H1 (cell line): ENCODE measurements around the gene UQCC3. TPM values are rescaled to one million over a fixed set of nuclear protein-coding genes. Genes with fewer than 3 reads are reported as not detected.

Experiments used
- CTCF ChIA-PET: fragments of 300-600 bp; sonication (Branson Sonifier 250); formaldehyde crosslinking; loops from one replicate; lab custom pipeline; 2021; ENCODE audit not compliant: partially characterized antibody; lab: Charles Lee
- POLR2A ChIA-PET: fragments of 300-600 bp; sonication (Branson Sonifier 250); formaldehyde crosslinking; loops from one replicate; lab custom pipeline; 2021; ENCODE audit warnings: inconsistent platforms; ENCODE audit not compliant: partially characterized antibody; lab: Charles Lee
- DNase-seq, 2 experiments: peaks; one replicate each; pipeline versions ENCODE4 v3.0.0 to v3.0.0-alpha.2; 2010 to 2022; ENCODE audit warnings: low spot score in 2 of 2, low read depth in 1 of 2, mixed read lengths in 1 of 2
- FAIRE-seq: peaks from 2 replicates; lab custom pipeline; 2011; peaks lifted over from hg19 to GRCh38; lab: Jason Lieb, UNC
- H2AFZ ChIP-seq: 2 replicates; pipeline ENCODE4 v1.8.1; 2012; ENCODE audit warnings: low read length, inconsistent platforms
- H2AK5ac ChIP-seq: 2 replicates; pipeline ENCODE4 v1.6.1; 2013; ENCODE audit warnings: low read depth, low read length
- H2BK120ac ChIP-seq: replicated peaks from 2 replicates; pipeline ENCODE3; 2013; ENCODE audit warnings: low read depth, low read length, inconsistent platforms
- H2BK12ac ChIP-seq: 2 replicates; pipeline ENCODE4 v1.6.1; 2013; ENCODE audit warnings: low read depth, low read length
- H2BK15ac ChIP-seq: 2 replicates; pipeline ENCODE4 v1.6.1; 2013; ENCODE audit warnings: low read length
- H2BK20ac ChIP-seq: 2 replicates; pipeline ENCODE4 v1.6.1; 2013; ENCODE audit warnings: low read length
- H2BK5ac ChIP-seq: 2 replicates; pipeline ENCODE4 v1.6.1; 2013; ENCODE audit warnings: low read depth, low read length
- H3K14ac ChIP-seq: 2 replicates; pipeline ENCODE4 v1.6.1; 2013; ENCODE audit warnings: inconsistent platforms; ENCODE audit not compliant: insufficient read length
- H3K18ac ChIP-seq: 2 replicates; pipeline ENCODE4 v1.6.1; 2013; ENCODE audit warnings: low read length; ENCODE audit errors: extremely low read depth
- H3K23ac ChIP-seq: 2 replicates; pipeline ENCODE4 v1.6.1; 2013; ENCODE audit warnings: inconsistent platforms; ENCODE audit not compliant: insufficient read length
- H3K23me2 ChIP-seq: 2 replicates; pipeline ENCODE4 v1.6.1; 2013; ENCODE audit warnings: low read depth, low read length
- H3K27ac ChIP-seq: 2 replicates; pipeline ENCODE4 v1.6.1; 2011; ENCODE audit warnings: low read depth, low read length, inconsistent platforms
- H3K27me3 ChIP-seq, 4 experiments: replicated peaks in 1 of 4; 1 replicate in 1 of 4; 2 replicates in 3 of 4; pipeline versions ENCODE4 v1.6.1 to v1.8.1; 2011 to 2013; ENCODE audit warnings: low read length in 3 of 4, mild to moderate bottlenecking in 3 of 4, inconsistent platforms in 2 of 4, mixed read lengths in 2 of 4, moderate library complexity in 1 of 4; ENCODE audit not compliant: control insufficient read depth in 3 of 4, insufficient read depth in 3 of 4; ENCODE audit errors: extremely low read depth in 1 of 4
- H3K36me3 ChIP-seq, 4 experiments: 2 replicates each; pipeline versions ENCODE4 v1.6.1 to v1.8.1; 2011 to 2013; ENCODE audit warnings: mild to moderate bottlenecking in 4 of 4, low read length in 3 of 4, moderate library complexity in 2 of 4, control low read depth in 1 of 4, inconsistent platforms in 1 of 4; ENCODE audit not compliant: insufficient read depth in 4 of 4, control insufficient read depth in 2 of 4
- H3K4ac ChIP-seq: replicated peaks from 2 replicates; pipeline ENCODE3; 2013; ENCODE audit warnings: low read length, low read depth, mixed read lengths, inconsistent platforms; ENCODE audit not compliant: insufficient read length
- H3K4me1 ChIP-seq, 4 experiments: replicated peaks in 1 of 4; 1 replicate in 1 of 4; 2 replicates in 3 of 4; pipeline versions ENCODE4 v1.6.1 to v1.8.1; 2011 to 2013; ENCODE audit warnings: low read length in 3 of 4, inconsistent platforms in 2 of 4, mixed read lengths in 1 of 4; ENCODE audit not compliant: insufficient read depth in 4 of 4, control insufficient read depth in 3 of 4
- H3K4me2 ChIP-seq, 2 experiments: 2 replicates each; pipeline versions ENCODE4 v1.6.1 to v1.8.1; 2011 to 2013; ENCODE audit warnings: low read depth in 2 of 2, low read length in 2 of 2, control low read depth in 1 of 2, inconsistent platforms in 1 of 2, mild to moderate bottlenecking in 1 of 2; ENCODE audit not compliant: insufficient read depth in 1 of 2
- H3K4me3 ChIP-seq, 4 experiments: fragments of 200-600, 300-600 bp in 1 of 4; sonication (generic), shearing (Covaris generic), sonication (Bioruptor Twin) in 1 of 4; 2 replicates each; pipeline versions ENCODE4 v1.5.1 to v1.8.1; 2011 to 2016; ENCODE audit warnings: low read length in 4 of 4, low read depth in 3 of 4, control low read depth in 2 of 4, inconsistent platforms in 2 of 4, mild to moderate bottlenecking in 2 of 4, mixed read lengths in 1 of 4, moderate library complexity in 1 of 4; ENCODE audit not compliant: insufficient read depth in 2 of 4; ENCODE audit errors: extremely low read depth in 1 of 4
- H3K56ac ChIP-seq: replicated peaks from 2 replicates; pipeline ENCODE3; 2013; ENCODE audit warnings: low read depth, mild to moderate bottlenecking, mixed read lengths, low read length, inconsistent platforms; ENCODE audit not compliant: insufficient read length
- H3K79me1 ChIP-seq: 2 replicates; pipeline ENCODE4 v1.6.1; 2013; ENCODE audit warnings: low read depth, low read length, control low read depth
- H3K79me2 ChIP-seq, 2 experiments: 2 replicates each; pipeline versions ENCODE4 v1.6.1 to v1.8.1; 2012 to 2013; ENCODE audit warnings: low read length in 2 of 2, mild to moderate bottlenecking in 2 of 2, inconsistent platforms in 1 of 2; ENCODE audit not compliant: insufficient read depth in 2 of 2, control insufficient read depth in 1 of 2
- H3K9ac ChIP-seq, 4 experiments: replicated peaks in 1 of 4; 1 replicate in 1 of 4; 2 replicates in 3 of 4; pipeline versions ENCODE4 v1.6.1 to v1.8.1; 2011 to 2013; ENCODE audit warnings: low read depth in 3 of 4, low read length in 3 of 4, control low read depth in 2 of 4, mild to moderate bottlenecking in 2 of 4, moderate library complexity in 2 of 4, inconsistent platforms in 1 of 4; ENCODE audit errors: extremely low read depth in 1 of 4
- H3K9me3 ChIP-seq, 2 experiments: 2 replicates each; pipeline versions ENCODE4 v1.6.1 to v1.8.1; 2012 to 2013; ENCODE audit warnings: mild to moderate bottlenecking in 2 of 2, moderate library complexity in 2 of 2, control low read depth in 1 of 2, inconsistent platforms in 1 of 2, low read depth in 1 of 2, low read length in 1 of 2, mixed read lengths in 1 of 2; ENCODE audit not compliant: insufficient read depth in 2 of 2
- H4K20me1 ChIP-seq, 2 experiments: replicated peaks in 1 of 2; 2 replicates each; pipeline versions ENCODE3 to v1.8.1; 2011 to 2013; ENCODE audit warnings: inconsistent platforms in 2 of 2, low read length in 2 of 2, mild to moderate bottlenecking in 1 of 2; ENCODE audit not compliant: insufficient read depth in 2 of 2, control insufficient read depth in 1 of 2
- H4K5ac ChIP-seq: 2 replicates; pipeline ENCODE4 v1.6.1; 2013; ENCODE audit warnings: low read length, low read depth, mixed read lengths, inconsistent platforms; ENCODE audit not compliant: insufficient read length
- H4K8ac ChIP-seq: 2 replicates; pipeline ENCODE4 v1.8.0; 2013; ENCODE audit warnings: mild to moderate bottlenecking, moderate library complexity, low read length, inconsistent platforms; ENCODE audit not compliant: insufficient read depth; ENCODE audit errors: extremely low read depth
- H4K91ac ChIP-seq: replicated peaks from 2 replicates; pipeline ENCODE3; 2013; ENCODE audit warnings: low read length, mixed read lengths, inconsistent platforms; ENCODE audit not compliant: insufficient read length
- ASH2L ChIP-seq: fragments of 200-600, 300-600 bp; sonication (generic); IDR thresholded peaks from one replicate; pipeline ENCODE4 v1.7.1; 2017; ENCODE audit warnings: low read length
- ATF2 ChIP-seq: IDR thresholded peaks from 2 replicates; pipeline ENCODE4 v1.6.1; 2012; ENCODE audit warnings: low read length, inconsistent platforms
- CBX8 ChIP-seq: fragments of 300-800, 300-1000 bp; sonication (generic); IDR thresholded peaks from 2 replicates; pipeline ENCODE4 v1.7.1; 2016; ENCODE audit warnings: low read depth, low read length, borderline replicate concordance
- CTBP2 ChIP-seq: IDR thresholded peaks from 2 replicates; pipeline ENCODE4 v1.7.0; 2011; ENCODE audit warnings: borderline replicate concordance, mild to moderate bottlenecking, moderate library complexity, mixed read lengths, low read length; ENCODE audit not compliant: insufficient read depth, insufficient read length
- KDM5A ChIP-seq: fragments of 200-600 bp; IDR thresholded peaks from 2 replicates; pipeline ENCODE4 v1.7.1; 2012; ENCODE audit warnings: mild to moderate bottlenecking, low read length, inconsistent platforms, mixed read lengths
- SIN3A ChIP-seq, 2 experiments: IDR thresholded peaks in 1 of 2; conservative IDR thresholded peaks in 1 of 2; 2 replicates each; pipeline ENCODE4 v1.6.1; 2011 to 2012; ENCODE audit warnings: low read length in 2 of 2, improper control_type of control experiment in 1 of 2, low read depth in 1 of 2, mild to moderate bottlenecking in 1 of 2
- SRF ChIP-seq: IDR thresholded peaks from 2 replicates; pipeline ENCODE4 v1.6.1; 2011; ENCODE audit warnings: mild to moderate bottlenecking, low read depth, low read length, moderate library complexity
- WGBS, 2 experiments: shearing (Covaris generic) in 1 of 2; methylation state at CpG; one replicate each; pipeline versions ENCODE4 v1.1.6 to v1.1.7; 2013 to 2015; ENCODE audit warnings: low lambda C conversion rate in 2 of 2, mixed read lengths in 2 of 2, inconsistent platforms in 1 of 2, low coverage in 1 of 2, missing lambda C conversion rate in 1 of 2; ENCODE audit not compliant: insufficient replicate concordance in 2 of 2, insufficient coverage in 1 of 2, insufficient read length in 1 of 2; ENCODE audit errors: extremely low coverage in 1 of 2, missing lambda C conversion rate in 1 of 2; 5-methylcytosine and 5-hydroxymethylcytosine counted together
- polyA plus RNA-seq, 7 experiments: library from polyadenylated mRNA; depleted of rRNA in 3 of 7; stranded (reverse) in 5 of 7; unstranded in 2 of 7; fragments of >200 nt in 5 of 7; fragments of 200-250 nt in 2 of 7; gene quantifications; 1 replicate in 5 of 7; 2 replicates in 1 of 7; 4 replicates in 1 of 7; pipeline versions ENCODE4 v1.2.1 to v1.2.3, GENCODE V29; 2011 to 2013; ENCODE audit warnings: missing spikeins in 2 of 7, mixed read lengths in 2 of 7
- total RNA-seq: library from RNA; stranded (reverse); fragmentation: NEBNext Ultra II Directional; extraction: Animal tissue kit (Norgen Biotek cat#: 25700); gene quantifications from 2 replicates; pipeline ENCODE4 v1.2.1, GENCODE V29; 2021

The UQCC3 gene
- total and polyA plus RNA-seq, 2 of the 8 experiments (the other 6 are each of a cell fraction or from before 2014, with no cell fraction given), result 14.2 to 15.7 TPM

GRCh38 chr11:62649486-62649885 lies 22.0 kb upstream of the UQCC3 start:
- no peak overlapping the region for H3K27ac ChIP-seq
- no peak overlapping the region for H3K56ac ChIP-seq
- peaks cover 8% of the 10 kb centered on the region for H3K23me2 ChIP-seq
- no peak overlapping the region for H3K14ac ChIP-seq
- DNase-seq (no peak), FAIRE-seq (no peak)
- CTCF ChIA-PET, result interaction anchor here (0.6 to 3.2 kb wide), 9 partner anchors 14 to 1199 kb away, joined by 3 to 14 read pairs (median 3); partner anchors contain the start of gene LRRN4CL
- no peak overlapping the region; the same call in 1 of the 2 replicates for H4K8ac ChIP-seq
- H3K36me3 ChIP-seq, result peaks cover 0 to 17% (median 7%) of the 10 kb centered on the region in 4 experiments; a peak in 5 of 8 replicates
- no peak overlapping the region for H3K4ac ChIP-seq
- H4K91ac ChIP-seq, result no peak overlapping the region
- H2BK20ac ChIP-seq, result no peak overlapping the region
- H3K4me2 ChIP-seq, result no peak overlapping the region
- H2BK12ac ChIP-seq, result no peak overlapping the region
- H2AFZ ChIP-seq, result no peak overlapping the region
- H2BK120ac ChIP-seq, result no peak overlapping the region
- 94% methylated on average over 11 of the region's 11 CpGs; no CpG with 5 or more reads in 1 of the 2 experiments for WGBS, 2 experiments
- H3K9me3 ChIP-seq, result no peaks in the 10 kb centered on the region
- H2BK15ac ChIP-seq, result no peak overlapping the region
- no peak overlapping the region for H2AK5ac ChIP-seq
- H2BK5ac ChIP-seq, result no peak overlapping the region
- TF ChIP-seq CTBP2, result no peak
- no peak for TF ChIP-seq ATF2
- no peak for TF ChIP-seq CBX8
- no peak for TF ChIP-seq KDM5A
- no peak for TF ChIP-seq ASH2L
- TF ChIP-seq SRF, result no peak
- TF ChIP-seq SIN3A (conservative IDR thresholded peaks at IDR 0.05 in 1 of 2, IDR thresholded peaks at IDR 0.05 in 1 of 2; ENCODE audit: low read depth in 1 of 2, low read length in 2 of 2), result no peak
- POLR2A ChIA-PET, result interaction anchor here (0.6 to 50.4 kb wide), 8 partner anchors 7 to 337 kb away, joined by 3 to 2041 read pairs (median 20); partner anchors contain the start of genes B3GAT3, BSCL2, C11orf98 and CSKMT
- no peak overlapping the region for H3K23ac ChIP-seq
- H3K27me3 ChIP-seq, result no peaks in the 10 kb centered on the region
- H4K5ac ChIP-seq, result no peak overlapping the region
- H3K18ac ChIP-seq, result no peak overlapping the region
- H3K79me1 ChIP-seq, result peaks cover 7% of the 10 kb centered on the region
- no peak overlapping the region; a peak in 1 of 7 replicates for H3K9ac ChIP-seq
- no peak overlapping the region for H3K4me3 ChIP-seq
- peaks cover 15 to 40% of the 10 kb centered on the region in 2 experiments for H3K79me2 ChIP-seq
- H4K20me1 ChIP-seq, result peaks cover 3 to 23% of the 10 kb centered on the region in 2 experiments
- no peaks in the 10 kb centered on the region; a peak in 2 of 7 replicates for H3K4me1 ChIP-seq
